Measurements from ENCODE around the gene RALB. TPM values are rescaled to one million over a fixed set of nuclear protein-coding genes. Genes with fewer than 3 reads are reported as not detected.

Gene RALB
- total and polyA plus RNA-seq, 2 of the 4 experiments (the other 2 are of a cell fraction), result 53.6 to 54.7 TPM

GRCh38 chr2:120290737-120291136, 38.1 kb downstream of the RALB start:
- no TSS peak for BruUV-seq (replicated peaks)
- no peak overlapping the region for H2AK5ac ChIP-seq (ENCODE audit: low read depth, low read length)
- no peak for ATAC-seq (ENCODE audit: low read depth)
- H2AFZ ChIP-seq (replicated peaks; ENCODE audit: low read length, poor library complexity), result no peak overlapping the region
- intact Hi-C loops (cut with micrococcal nuclease), result no loop called here
- H4K5ac ChIP-seq (ENCODE audit: low read depth, low read length), result no peak overlapping the region
- dilution Hi-C loops (cut with HindIII; ENCODE audit: low sequenced_read_pairs, unreplicated experiment), result no loop called here
- H3K36me3 ChIP-seq (ENCODE audit: control insufficient read depth, insufficient read depth, low read length), result peaks cover 5% of the 10 kb centered on the region
- no peak overlapping the region for H3K4me2 ChIP-seq (ENCODE audit: low read depth, low read length)
- H2BK15ac ChIP-seq (ENCODE audit: low read depth, low read length), result no peak overlapping the region
- no peak overlapping the region for H4K91ac ChIP-seq (ENCODE audit: insufficient read depth, low read depth, low read length)
- no peaks in the 10 kb centered on the region for H3K9me3 ChIP-seq (ENCODE audit: control insufficient read depth, insufficient read depth, low read length)
- H2BK20ac ChIP-seq (ENCODE audit: low read depth, low read length), result no peak overlapping the region
- H3K27ac ChIP-seq (ENCODE audit: insufficient read depth, low read length), result no peak overlapping the region
- no peak overlapping the region for H3K18ac ChIP-seq (ENCODE audit: low read depth, low read length)
- no peak overlapping the region for H2AK9ac ChIP-seq (replicated peaks; ENCODE audit: low read depth, low read length, poor library complexity)
- H4K8ac ChIP-seq (ENCODE audit: low read depth in 2 of 2, low read length in 2 of 2), result no peak overlapping the region
- H3K9me1 ChIP-seq (ENCODE audit: insufficient read depth, low read length), result peaks cover 15% of the 10 kb centered on the region
- peaks cover 16 to 28% of the 10 kb centered on the region in 2 experiments for H3K79me1 ChIP-seq (ENCODE audit: low read depth in 1 of 2, low read length in 2 of 2)
- in situ Hi-C loops (cut with MboI; ENCODE audit: low sequenced_read_pairs), result no loop called here
- CTCF ChIA-PET, result interaction anchor here (0.5 to 0.6 kb wide), 2 partner anchors 116 to 1374 kb away, joined by 3 read pairs; no protein-coding TSS in a partner anchor
- H2BK120ac ChIP-seq (ENCODE audit: low read depth, low read length), result no peak overlapping the region
- no peaks in the 10 kb centered on the region for H3K27me3 ChIP-seq (ENCODE audit: control insufficient read depth, insufficient read depth, low read length)
- H3K4ac ChIP-seq (ENCODE audit: low read depth, low read length), result no peak overlapping the region
- no peak overlapping the region for H2BK5ac ChIP-seq (ENCODE audit: low read depth, low read length, poor library complexity, severe bottlenecking)
- H3K4me1 ChIP-seq (ENCODE audit: control insufficient read depth, insufficient read depth, low read length), result peaks cover 16% of the 10 kb centered on the region
- H3K14ac ChIP-seq (replicated peaks; ENCODE audit: low read depth, low read length), result no peak overlapping the region
- H3K4me3 ChIP-seq (ENCODE audit: insufficient read depth, low read depth, low read length), result no peak overlapping the region
- peaks cover 13% of the 10 kb centered on the region; the same call in 1 of the 2 replicates for H4K20me1 ChIP-seq (ENCODE audit: insufficient read depth, low read length)
- H3K56ac ChIP-seq (ENCODE audit: extremely low read depth, insufficient read depth, low read length), result no peak overlapping the region
- no peak overlapping the region for H3K9ac ChIP-seq (ENCODE audit: low read depth, low read length)
- WGBS, 2 experiments (ENCODE audit: extremely low coverage in 2 of 2, insufficient read length in 1 of 2), result no CpG with 5 or more reads among the region's 2 CpGs
- no peak overlapping the region for H3K23ac ChIP-seq (ENCODE audit: low read depth, low read length)
- POLR2A ChIA-PET (ENCODE audit: unreplicated experiment), result no interaction called here
- TF ChIP-seq POLR2A (IDR thresholded peaks at IDR 0.05; ENCODE audit: low read depth, low read length), result no peak
- TF ChIP-seq, protein P1, sequence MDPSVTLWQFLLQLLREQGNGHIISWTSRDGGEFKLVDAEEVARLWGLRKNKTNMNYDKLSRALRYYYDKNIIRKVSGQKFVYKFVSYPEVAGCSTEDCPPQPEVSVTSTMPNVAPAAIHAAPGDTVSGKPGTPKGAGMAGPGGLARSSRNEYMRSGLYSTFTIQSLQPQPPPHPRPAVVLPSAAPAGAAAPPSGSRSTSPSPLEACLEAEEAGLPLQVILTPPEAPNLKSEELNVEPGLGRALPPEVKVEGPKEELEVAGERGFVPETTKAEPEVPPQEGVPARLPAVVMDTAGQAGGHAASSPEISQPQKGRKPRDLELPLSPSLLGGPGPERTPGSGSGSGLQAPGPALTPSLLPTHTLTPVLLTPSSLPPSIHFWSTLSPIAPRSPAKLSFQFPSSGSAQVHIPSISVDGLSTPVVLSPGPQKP (IDR thresholded peaks at IDR 0.05; ENCODE audit: borderline replicate concordance, low read depth, low read length), result no peak
- TF ChIP-seq RAD21 (IDR thresholded peaks at IDR 0.05; ENCODE audit: low read length), result no peak
- no peak for TF ChIP-seq BHLHE40 (IDR thresholded peaks at IDR 0.05; ENCODE audit: low read depth, low read length)
- no peak for TF ChIP-seq NFE2L2 (IDR thresholded peaks at IDR 0.05; ENCODE audit: low read depth, low read length)
- no peak for TF ChIP-seq CEBPB (IDR thresholded peaks at IDR 0.05; ENCODE audit: low read depth, low read length)
- TF ChIP-seq, protein P2, sequence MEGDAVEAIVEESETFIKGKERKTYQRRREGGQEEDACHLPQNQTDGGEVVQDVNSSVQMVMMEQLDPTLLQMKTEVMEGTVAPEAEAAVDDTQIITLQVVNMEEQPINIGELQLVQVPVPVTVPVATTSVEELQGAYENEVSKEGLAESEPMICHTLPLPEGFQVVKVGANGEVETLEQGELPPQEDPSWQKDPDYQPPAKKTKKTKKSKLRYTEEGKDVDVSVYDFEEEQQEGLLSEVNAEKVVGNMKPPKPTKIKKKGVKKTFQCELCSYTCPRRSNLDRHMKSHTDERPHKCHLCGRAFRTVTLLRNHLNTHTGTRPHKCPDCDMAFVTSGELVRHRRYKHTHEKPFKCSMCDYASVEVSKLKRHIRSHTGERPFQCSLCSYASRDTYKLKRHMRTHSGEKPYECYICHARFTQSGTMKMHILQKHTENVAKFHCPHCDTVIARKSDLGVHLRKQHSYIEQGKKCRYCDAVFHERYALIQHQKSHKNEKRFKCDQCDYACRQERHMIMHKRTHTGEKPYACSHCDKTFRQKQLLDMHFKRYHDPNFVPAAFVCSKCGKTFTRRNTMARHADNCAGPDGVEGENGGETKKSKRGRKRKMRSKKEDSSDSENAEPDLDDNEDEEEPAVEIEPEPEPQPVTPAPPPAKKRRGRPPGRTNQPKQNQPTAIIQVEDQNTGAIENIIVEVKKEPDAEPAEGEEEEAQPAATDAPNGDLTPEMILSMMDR (conservative IDR thresholded peaks at IDR 0.05; ENCODE audit: low read depth, low read length), result no peak
- no peak for DNase-seq
